ENCODE results near the gene SH3PXD2A. TPM values are rescaled to one million over a fixed set of nuclear protein-coding genes. Genes with fewer than 3 reads are reported as not detected.

The SH3PXD2A gene
- total RNA-seq, 1 experiment from 2014 or later = 4.5 TPM

- no peaks in the 10 kb centered on the region for H3K4me1 ChIP-seq (ENCODE audit: insufficient read depth, low read length)
- H2AK5ac ChIP-seq (ENCODE audit: insufficient read length, low read length) = no peak overlapping the region
- H3K79me1 ChIP-seq (ENCODE audit: insufficient read depth, low read depth, low read length, poor library complexity, severe bottlenecking) = no peaks in the 10 kb centered on the region
- H4K20me1 ChIP-seq (ENCODE audit: control insufficient read depth, insufficient read depth, insufficient read length) = no peaks in the 10 kb centered on the region
- H3K14ac ChIP-seq (ENCODE audit: insufficient read depth, low read length) = no peak overlapping the region
- H3K9me3 ChIP-seq (ENCODE audit: control insufficient read depth, low read depth, low read length) = no peaks in the 10 kb centered on the region
- no peak overlapping the region for H4K5ac ChIP-seq (ENCODE audit: insufficient read length, low read depth, low read length)
- H2BK15ac ChIP-seq (ENCODE audit: low read depth, low read length) = no peak overlapping the region
- H3K79me2 ChIP-seq (ENCODE audit: insufficient read depth, low read length) = no peaks in the 10 kb centered on the region
- no peak overlapping the region for H2BK20ac ChIP-seq (ENCODE audit: low read depth, low read length, poor library complexity, severe bottlenecking)
- no peak overlapping the region for H3T11ph ChIP-seq (ENCODE audit: low read length)
- H3K27me3 Mint-ChIP-seq (ENCODE audit: low read depth) = peaks cover 1% of the 10 kb centered on the region; the same call in 1 of the 2 replicates
- no CpG with 5 or more reads among the region's 8 CpGs for WGBS (ENCODE audit: extremely low coverage, insufficient read length, low lambda C conversion rate)
- H3K9me3 Mint-ChIP-seq = peaks cover 0 to 6% of the 10 kb centered on the region in 2 experiments; a peak in 3 of 5 replicates
- H3K4me2 ChIP-seq (ENCODE audit: insufficient read depth, insufficient read length, low read length) = no peak overlapping the region
- TF ChIP-seq, protein P1, sequence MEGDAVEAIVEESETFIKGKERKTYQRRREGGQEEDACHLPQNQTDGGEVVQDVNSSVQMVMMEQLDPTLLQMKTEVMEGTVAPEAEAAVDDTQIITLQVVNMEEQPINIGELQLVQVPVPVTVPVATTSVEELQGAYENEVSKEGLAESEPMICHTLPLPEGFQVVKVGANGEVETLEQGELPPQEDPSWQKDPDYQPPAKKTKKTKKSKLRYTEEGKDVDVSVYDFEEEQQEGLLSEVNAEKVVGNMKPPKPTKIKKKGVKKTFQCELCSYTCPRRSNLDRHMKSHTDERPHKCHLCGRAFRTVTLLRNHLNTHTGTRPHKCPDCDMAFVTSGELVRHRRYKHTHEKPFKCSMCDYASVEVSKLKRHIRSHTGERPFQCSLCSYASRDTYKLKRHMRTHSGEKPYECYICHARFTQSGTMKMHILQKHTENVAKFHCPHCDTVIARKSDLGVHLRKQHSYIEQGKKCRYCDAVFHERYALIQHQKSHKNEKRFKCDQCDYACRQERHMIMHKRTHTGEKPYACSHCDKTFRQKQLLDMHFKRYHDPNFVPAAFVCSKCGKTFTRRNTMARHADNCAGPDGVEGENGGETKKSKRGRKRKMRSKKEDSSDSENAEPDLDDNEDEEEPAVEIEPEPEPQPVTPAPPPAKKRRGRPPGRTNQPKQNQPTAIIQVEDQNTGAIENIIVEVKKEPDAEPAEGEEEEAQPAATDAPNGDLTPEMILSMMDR (conservative IDR thresholded peaks at IDR 0.05) = no peak
- H2BK5ac ChIP-seq (ENCODE audit: insufficient read length, low read length) = no peak overlapping the region
- H3K4ac ChIP-seq (ENCODE audit: low read depth, low read length) = no peak overlapping the region
- no peak overlapping the region for H3K27ac ChIP-seq (ENCODE audit: insufficient read length, low read depth, low read length)
- H4K8ac ChIP-seq (replicated peaks; ENCODE audit: insufficient read length, low read depth, low read length) = no peak overlapping the region
- H3K9ac ChIP-seq (ENCODE audit: extremely low read depth, insufficient read length, low read length) = no peak overlapping the region
- H3K27ac Mint-ChIP-seq = peak overlapping the region in 1 of 3 experiments; percentile 9; a peak in 1 of 7 replicates
- H3K4me1 Mint-ChIP-seq = no peaks in the 10 kb centered on the region
- no peak overlapping the region for H3K56ac ChIP-seq (ENCODE audit: insufficient read length, low read depth, low read length)
- no peaks in the 10 kb centered on the region for H3K27me3 ChIP-seq (ENCODE audit: insufficient read depth, low read length)
- no peak overlapping the region for H2BK12ac ChIP-seq (ENCODE audit: insufficient read length, low read depth, low read length)
- no peak overlapping the region for H3K4me3 Mint-ChIP-seq
- no peak overlapping the region for H3K18ac ChIP-seq (ENCODE audit: insufficient read length, low read depth, low read length)
- H3K36me3 Mint-ChIP-seq (ENCODE audit: insufficient read depth in 1 of 3, low read depth in 3 of 3) = peaks cover 0 to 4% (median 0%) of the 10 kb centered on the region in 3 experiments; a peak in 1 of 7 replicates
- DNase-seq = no peak
- H2BK120ac ChIP-seq (ENCODE audit: low read depth, low read length, poor library complexity, severe bottlenecking) = no peak overlapping the region
- H3K23ac ChIP-seq (ENCODE audit: insufficient read length, low read depth, low read length) = no peak overlapping the region
- H2AFZ ChIP-seq (ENCODE audit: low read length) = no peak overlapping the region
- no peak overlapping the region for H4K91ac ChIP-seq (ENCODE audit: insufficient read length, low read depth, low read length)
- no peaks in the 10 kb centered on the region for H3K23me2 ChIP-seq (ENCODE audit: insufficient read length, low read depth, low read length, poor library complexity, severe bottlenecking)
These were observed 271.5 kb downstream of the SH3PXD2A start for GRCh38 chr10:103583871-103584215.

Data from H9 (cell line).